ENCODE results near the gene TCF7L1. TPM values are rescaled to one million over a fixed set of nuclear protein-coding genes. Genes with fewer than 3 reads are reported as not detected.
"Not testable (repeated sequence)": the region's sequence is repeated elsewhere in the genome, so short reads cannot be mapped to it uniquely, and the experiment has no call there.

TCF7L1 gene
- polyA plus RNA-seq, 3 donors = 0.05 to 0.09 TPM; not detected in 1

GRCh38 chr2:85330839-85331636, 197.8 kb downstream of the TCF7L1 start:
- H3K9me3 Mint-ChIP-seq = peaks cover 0 to 6% (median 2%) of the 10 kb centered on the region in 7 donors
- intact Hi-C loops (cut with micrococcal nuclease) = no loop called here
- DNase-seq = no peak
- TF ChIP-seq CTCF (IDR thresholded peaks at IDR 0.05) = no peak
- peaks cover 28% of the 10 kb centered on the region for H3K79me2 ChIP-seq (ENCODE audit: insufficient read depth, low read length)
- no peak overlapping the region for H3K27ac ChIP-seq (ENCODE audit: low read depth in 1 of 2, low read length in 2 of 2)
- no peaks in the 10 kb centered on the region for H3K9me3 ChIP-seq (replicated peaks in 1 of 2; ENCODE audit: control insufficient read depth in 1 of 2, insufficient read depth in 1 of 2, low read length in 2 of 2)
- no peak overlapping the region for H3K9ac ChIP-seq (ENCODE audit: insufficient read depth, low read length, poor library complexity, severe bottlenecking)
- H3K4me1 Mint-ChIP-seq = peaks cover 16% of the 10 kb centered on the region
- H3K27me3 Mint-ChIP-seq (ENCODE audit: low read depth in 3 of 3) = peaks cover 0 to 3% (median 2%) of the 10 kb centered on the region in 3 donors
- H3K27me3 ChIP-seq (ENCODE audit: control insufficient read depth in 2 of 2, insufficient read depth in 2 of 2, low read length in 2 of 2) = no peaks in the 10 kb centered on the region
- H3K4me1 ChIP-seq (ENCODE audit: control insufficient read depth in 1 of 2, insufficient read depth in 2 of 2, low read length in 2 of 2) = peaks cover 16 to 22% of the 10 kb centered on the region in 2 donors
- peaks cover 0 to under 1% of the 10 kb centered on the region in 2 donors for H3K36me3 Mint-ChIP-seq
- WGBS (ENCODE audit: insufficient coverage) = 100% methylated on average over 2 of the region's 13 CpGs
- H3K4me2 ChIP-seq (replicated peaks; ENCODE audit: extremely low read depth, low read length, poor library complexity, severe bottlenecking) = no peak overlapping the region
- no peak overlapping the region for H3K4me3 Mint-ChIP-seq
- no peak overlapping the region for H2AFZ ChIP-seq (ENCODE audit: insufficient read depth, low read depth, low read length, poor library complexity, severe bottlenecking)
- H3K36me3 ChIP-seq (replicated peaks in 1 of 2; ENCODE audit: control insufficient read depth in 1 of 2, insufficient read depth in 2 of 2, low read length in 2 of 2) = no peaks in the 10 kb centered on the region
- H3K27ac Mint-ChIP-seq = peak overlapping the region in 1 of 7 donors; percentile 78
- peaks cover 4% of the 10 kb centered on the region for H4K20me1 ChIP-seq (ENCODE audit: insufficient read depth, low read length)
- H3K4me3 ChIP-seq (replicated peaks in 1 of 3; ENCODE audit: low read depth in 2 of 3, low read length in 3 of 3) = no peak overlapping the region

DNA sequence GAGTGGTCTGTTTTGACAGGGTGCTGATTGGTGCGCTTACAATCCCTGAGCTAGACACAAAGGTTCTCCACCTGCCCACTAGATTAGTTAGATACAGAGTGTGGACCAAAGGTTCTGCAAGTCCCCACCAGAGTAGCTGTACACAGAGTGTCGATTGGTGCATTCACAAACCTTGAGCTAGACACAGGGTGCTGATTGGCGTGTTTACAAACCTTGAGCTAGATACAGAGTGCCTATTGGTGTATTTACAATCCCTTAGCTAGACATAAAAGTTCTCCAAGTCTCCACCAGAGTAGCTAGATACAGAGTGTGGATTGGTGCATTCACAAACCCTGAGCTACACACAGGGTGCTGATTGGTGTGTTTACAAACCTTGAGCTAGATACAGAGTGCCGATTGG, 200.7 kb downstream of the TCF7L1 start:
- H3K27ac Mint-ChIP-seq; H3K27ac ChIP-seq (ENCODE audit: low read depth in 1 of 2, low read length in 2 of 2); H4K20me1 ChIP-seq (ENCODE audit: insufficient read depth, low read length); H3K36me3 ChIP-seq (replicated peaks in 1 of 2; ENCODE audit: control insufficient read depth in 1 of 2, insufficient read depth in 2 of 2, low read length in 2 of 2); H3K79me2 ChIP-seq (ENCODE audit: insufficient read depth, low read length); H3K36me3 Mint-ChIP-seq; H3K4me1 Mint-ChIP-seq; H3K4me3 ChIP-seq (replicated peaks in 1 of 3; ENCODE audit: low read depth in 2 of 3, low read length in 3 of 3); H3K4me3 Mint-ChIP-seq; H3K9me3 ChIP-seq (replicated peaks in 1 of 2; ENCODE audit: control insufficient read depth in 1 of 2, insufficient read depth in 1 of 2, low read length in 2 of 2); DNase-seq; intact Hi-C loops (cut with micrococcal nuclease); H2AFZ ChIP-seq (ENCODE audit: insufficient read depth, low read depth, low read length, poor library complexity, severe bottlenecking); H3K4me1 ChIP-seq (ENCODE audit: control insufficient read depth in 1 of 2, insufficient read depth in 2 of 2, low read length in 2 of 2); H3K9ac ChIP-seq (ENCODE audit: insufficient read depth, low read length, poor library complexity, severe bottlenecking); H3K9me3 Mint-ChIP-seq; H3K4me2 ChIP-seq (replicated peaks; ENCODE audit: extremely low read depth, low read length, poor library complexity, severe bottlenecking); H3K27me3 ChIP-seq (ENCODE audit: control insufficient read depth in 2 of 2, insufficient read depth in 2 of 2, low read length in 2 of 2): not testable (repeated sequence)
- WGBS (ENCODE audit: insufficient coverage) = 100% methylated on average over 1 of the region's 4 CpGs
- H3K27me3 Mint-ChIP-seq (ENCODE audit: low read depth in 3 of 3) = peaks cover 0 to 11% (median 2%) of the 10 kb centered on the region in 3 donors

All from CD14-positive monocyte (primary cell).